OCI-LY7 (cell line): ENCODE measurements around the gene DLGAP1.

ENCODE experiments used
- CTCF ChIP-seq: fragments of 200-600 bp; sonication (generic); conservative IDR thresholded peaks from 2 replicates; pipeline ENCODE4 v1.5.1; 2014; ENCODE audit warnings: mild to moderate bottlenecking, antibody characterized with exemption, low read length, moderate library complexity, mixed read lengths
- EZH2phosphoT487 ChIP-seq: fragments of 200-600 bp; sonication (generic); IDR thresholded peaks from 2 replicates; pipeline ENCODE4 v1.6.1; 2018; ENCODE audit warnings: low read depth, borderline replicate concordance, mild to moderate bottlenecking, mixed run types, antibody characterized with exemption, low read length, moderate library complexity, mixed read lengths

- TF ChIP-seq CTCF (no peak), EZH2phosphoT487 (no peak)
Observed at GRCh38 chr18:4193086-4193485, 262.0 kb downstream of the DLGAP1 start.
